ENCODE measurements around the gene SYTL5. TPM values are rescaled to one million over a fixed set of nuclear protein-coding genes. Genes with fewer than 3 reads are reported as not detected.

SYTL5 gene
- total RNA-seq, 1 experiment from 2014 or later = 0.46 TPM

DNA sequence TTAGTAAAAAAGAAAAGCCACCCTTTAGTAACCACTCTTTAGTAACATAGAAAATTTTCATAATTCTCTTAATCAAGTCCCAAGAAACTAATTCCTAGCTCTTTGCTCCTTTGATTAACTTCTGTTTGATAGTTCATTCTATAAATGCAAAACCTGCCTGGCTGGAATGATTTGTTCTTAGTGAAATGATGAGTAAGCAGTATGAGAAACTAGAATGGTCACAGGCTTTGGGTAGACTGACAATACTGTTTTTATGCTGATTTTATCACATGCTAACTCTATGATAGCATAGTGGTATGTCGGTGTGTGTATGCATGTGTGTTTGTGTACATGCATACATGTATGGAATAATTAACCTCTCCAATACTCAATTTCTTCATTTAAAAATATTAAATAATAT, 81.2 kb downstream of the SYTL5 start:
- DNase-seq (ENCODE audit: low read depth) = no peak

DNA sequence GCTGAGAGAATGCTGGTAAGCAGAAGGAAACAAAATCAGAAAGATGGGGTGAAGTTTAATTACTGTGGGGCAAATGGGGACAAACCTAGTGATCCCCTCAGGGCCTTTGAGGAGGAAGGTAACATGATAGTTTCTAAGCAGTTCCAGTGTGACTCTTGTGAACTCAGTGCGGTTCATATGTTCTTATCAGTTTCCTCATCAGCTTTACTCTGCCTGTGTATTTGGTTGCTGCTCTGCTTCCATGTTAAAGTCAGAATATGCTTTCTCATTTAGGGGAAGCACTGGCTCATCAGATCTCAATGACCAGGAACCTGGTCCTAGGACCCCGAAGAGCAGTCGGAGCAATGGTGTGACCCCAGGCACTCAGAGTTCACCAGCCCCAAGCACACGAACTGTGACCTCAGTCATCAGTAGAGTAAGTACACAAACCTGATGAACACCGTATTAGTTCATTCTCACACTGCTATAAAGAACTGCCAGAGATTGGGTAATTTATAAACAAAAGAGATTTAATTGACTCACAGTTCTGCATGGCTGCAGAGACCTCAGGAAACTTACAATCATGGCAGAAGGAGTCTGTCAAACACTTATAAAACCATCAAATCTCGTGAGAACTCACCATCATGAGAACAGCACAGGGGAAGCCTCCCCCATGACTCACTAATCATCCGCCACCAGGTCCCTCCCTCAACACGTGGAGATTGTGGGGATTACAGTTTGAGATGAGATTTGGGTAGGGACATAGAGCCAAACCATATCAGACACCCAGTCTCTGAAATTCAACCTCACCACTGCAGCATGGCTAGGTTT, 83.0 kb downstream of the SYTL5 start:
- DNase-seq (ENCODE audit: low read depth) = no peak

DNA sequence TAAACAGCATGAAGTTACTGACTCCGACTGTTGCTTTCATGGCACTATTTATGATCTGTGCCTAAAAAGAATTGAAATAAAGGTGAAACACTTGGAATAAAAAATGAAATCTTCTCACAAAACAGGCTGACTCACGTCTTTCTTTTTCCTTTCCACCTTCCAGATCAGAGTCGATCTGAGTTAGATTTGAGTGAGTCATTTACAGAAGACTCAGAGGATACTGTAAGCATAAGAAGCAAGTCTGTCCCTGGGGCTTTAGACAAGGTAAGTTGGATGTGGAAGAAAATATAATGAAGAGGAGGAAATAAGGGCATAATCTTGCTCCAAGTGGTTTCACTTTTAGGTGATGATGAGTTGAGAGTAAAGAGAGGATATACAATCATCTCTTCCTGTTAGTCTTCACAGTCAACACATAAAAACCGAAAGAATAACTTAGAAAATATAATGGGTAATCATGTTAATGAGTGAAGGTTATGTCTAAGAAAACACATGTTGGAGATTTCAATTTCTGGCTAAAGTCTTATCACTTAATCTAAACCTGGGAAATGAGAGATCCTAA, 89.7 kb downstream of the SYTL5 start:
- DNase-seq (ENCODE audit: low read depth) = peak; percentile 41

DNA sequence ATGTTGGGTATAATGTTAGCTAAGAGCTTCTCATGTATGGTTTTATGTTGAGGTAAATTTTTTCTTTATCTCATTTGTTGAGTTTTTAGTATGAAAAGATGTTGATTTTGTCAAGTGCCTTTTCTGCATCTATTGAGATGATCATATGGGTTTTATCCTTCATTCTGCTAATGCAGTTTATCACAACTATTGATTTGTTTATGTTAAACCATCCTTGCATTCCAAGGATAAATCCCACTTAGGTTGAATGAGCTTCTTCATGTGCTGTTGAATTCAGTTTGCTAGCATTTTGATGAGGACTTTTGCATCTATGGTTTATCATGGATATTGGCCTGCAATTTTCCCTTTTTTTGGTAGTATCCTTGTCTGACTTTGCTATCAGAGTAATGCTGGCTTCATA, 93.3 kb downstream of the SYTL5 start:
- DNase-seq (ENCODE audit: low read depth) = no peak

DNA sequence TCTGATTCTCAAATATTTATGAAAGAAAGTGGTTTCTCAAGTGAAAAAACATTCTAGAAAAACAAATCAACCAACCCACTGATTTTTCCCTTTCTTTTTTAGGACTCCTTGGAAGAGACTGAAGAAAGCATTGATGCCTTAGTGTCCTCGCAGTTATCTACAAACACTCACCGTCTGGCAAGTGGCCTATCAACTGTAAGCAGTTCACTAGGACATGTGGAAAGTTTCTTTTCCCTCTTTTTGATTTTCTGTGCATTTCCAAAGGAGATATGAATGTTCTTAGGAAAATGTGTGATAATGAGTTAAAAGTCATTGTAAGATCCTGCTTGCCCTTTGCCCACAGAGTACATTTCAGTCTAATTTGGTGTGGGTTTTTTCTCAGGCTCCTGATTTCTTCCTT, 95.9 kb downstream of the SYTL5 start:
- no peak for DNase-seq (ENCODE audit: low read depth)

DNA sequence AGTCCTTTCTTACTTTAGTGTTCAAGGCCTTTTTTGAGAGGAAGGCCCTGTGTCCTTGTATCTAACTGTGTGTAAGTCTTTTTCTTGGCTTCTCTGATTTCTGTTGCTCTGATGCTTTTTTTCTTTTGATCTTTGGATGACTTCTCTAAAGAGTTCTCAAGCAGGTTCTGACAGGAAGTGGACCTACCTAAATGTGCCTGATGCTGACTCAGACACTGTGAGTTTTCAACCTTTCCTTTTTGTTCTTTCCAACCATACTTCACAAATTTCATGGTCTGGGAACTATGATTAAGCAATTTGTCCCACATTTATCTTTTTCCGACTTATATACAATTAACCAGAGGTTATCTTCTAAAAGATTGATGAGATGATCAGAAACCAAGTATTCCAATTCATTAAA, 96.5 kb downstream of the SYTL5 start:
- DNase-seq (ENCODE audit: low read depth) = no peak

DNA sequence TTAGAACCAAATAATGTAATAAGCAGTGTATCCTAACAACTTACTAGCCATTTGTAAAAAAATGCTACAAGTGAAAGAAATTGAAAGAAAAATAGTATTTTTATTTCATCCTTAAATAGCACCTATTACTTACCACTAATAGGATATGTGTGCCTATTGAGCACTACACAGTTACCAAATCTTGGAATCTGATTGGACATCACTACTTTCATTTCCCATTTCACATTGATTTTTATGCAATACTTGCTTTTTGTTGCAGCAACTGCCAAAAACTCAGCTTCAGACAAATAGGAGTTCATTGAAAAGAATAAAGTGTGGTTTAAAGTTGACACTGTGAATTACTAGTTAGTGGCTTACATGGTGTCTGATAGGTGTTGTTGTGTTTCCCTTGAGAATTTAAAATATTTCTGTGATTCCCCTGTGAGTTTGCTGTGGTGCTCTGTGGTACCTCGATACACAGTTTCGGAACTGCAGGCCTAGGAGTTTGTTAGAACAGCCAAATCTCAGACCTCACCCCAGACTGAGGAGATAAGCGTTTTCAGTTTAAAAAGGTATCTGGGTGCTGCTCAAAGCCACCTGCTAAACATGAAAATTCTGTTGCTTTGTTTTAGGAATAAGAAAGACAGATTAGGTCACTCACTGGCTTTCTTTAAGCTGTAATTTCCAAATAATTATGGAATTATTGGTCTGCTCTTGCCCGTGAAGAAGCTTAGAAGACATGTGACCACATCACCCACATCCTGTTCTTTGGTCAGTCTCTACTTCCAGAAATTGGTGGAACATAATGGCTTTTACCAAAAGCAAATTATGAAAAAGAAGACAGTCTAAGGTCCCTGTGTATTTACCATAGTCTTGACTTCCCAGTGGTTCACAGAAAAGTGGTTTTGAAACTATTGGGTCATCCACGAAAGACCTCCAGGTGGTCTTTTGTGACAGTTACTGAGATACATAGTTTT, 97.8 kb downstream of the SYTL5 start:
- DNase-seq (ENCODE audit: low read depth) = no peak

DNA sequence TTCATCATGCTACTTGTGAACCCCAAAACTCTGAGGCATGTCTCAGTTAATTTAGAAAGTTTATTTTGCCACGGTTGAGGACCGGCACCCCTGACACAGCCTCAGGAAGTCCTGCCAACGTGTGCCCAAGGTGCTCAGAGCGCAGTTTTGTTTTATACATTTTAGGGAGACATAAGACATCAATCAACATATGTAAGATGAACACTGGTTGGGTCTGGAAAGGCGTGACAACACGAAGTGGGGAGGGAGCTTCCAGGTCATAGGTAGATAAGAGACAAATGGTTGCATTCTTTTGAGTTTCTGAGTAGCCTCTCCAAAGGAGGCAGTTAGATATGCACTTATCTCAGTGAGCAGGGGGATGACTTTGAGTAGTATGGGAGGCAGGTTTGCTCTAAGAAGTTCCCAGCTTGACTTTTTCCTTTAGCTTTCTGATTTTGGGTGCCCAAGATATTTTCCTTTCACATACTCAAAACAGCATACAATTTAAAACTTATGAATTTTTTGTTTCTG, 98.9 kb downstream of the SYTL5 start:
- DNase-seq (ENCODE audit: low read depth) = no peak

DNA sequence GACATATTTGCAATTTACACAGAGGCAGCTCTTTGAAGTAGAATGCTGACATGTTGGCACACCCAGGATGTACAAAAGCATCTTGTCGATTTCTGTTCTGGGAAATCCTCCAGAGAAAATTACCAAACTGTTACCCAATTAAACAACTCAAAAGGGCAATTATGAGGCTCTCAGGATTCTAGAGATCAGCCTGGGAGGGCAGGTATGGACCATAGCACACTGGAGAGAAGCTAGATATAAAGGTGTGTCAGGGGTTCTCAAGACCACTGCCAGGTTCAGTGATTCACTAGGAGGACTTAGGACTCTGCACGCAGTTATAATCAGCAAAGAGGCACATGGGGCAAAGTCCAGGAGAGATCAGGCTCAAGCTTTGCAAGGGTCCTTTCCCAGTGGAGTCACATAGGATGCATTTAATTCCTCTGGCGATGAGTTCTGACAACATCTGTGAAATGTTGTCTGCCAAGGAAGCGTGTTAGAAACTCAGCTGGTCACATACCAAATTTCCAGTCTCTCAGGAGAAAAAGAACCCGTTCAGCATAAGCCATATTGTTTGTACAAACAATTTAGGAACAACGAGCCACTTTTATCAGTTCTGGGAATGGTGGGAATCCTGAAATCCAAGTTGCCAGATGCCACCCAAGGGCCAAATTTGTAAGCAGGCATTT, 100.8 kb downstream of the SYTL5 start:
- no peak for DNase-seq (ENCODE audit: low read depth)

DNA sequence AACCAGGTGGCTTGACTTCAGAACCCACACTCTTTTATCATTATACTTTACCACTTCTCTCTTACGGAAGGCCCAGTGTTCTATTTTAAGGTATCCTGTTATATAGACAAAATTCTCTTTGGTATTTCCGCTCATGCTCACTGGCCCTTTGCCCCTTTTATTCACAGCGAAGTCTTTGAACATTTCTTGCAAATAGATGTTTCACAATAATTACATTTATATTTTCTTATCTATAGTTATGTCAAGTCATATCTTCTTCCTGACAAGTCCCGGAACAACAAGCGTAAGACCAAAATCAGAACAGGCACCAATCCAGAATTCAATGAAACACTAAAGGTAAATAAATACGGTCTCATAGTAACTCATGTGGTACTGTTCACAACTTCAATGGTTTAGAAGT, 102.0 kb downstream of the SYTL5 start:
- no peak for DNase-seq (ENCODE audit: low read depth)

DNA sequence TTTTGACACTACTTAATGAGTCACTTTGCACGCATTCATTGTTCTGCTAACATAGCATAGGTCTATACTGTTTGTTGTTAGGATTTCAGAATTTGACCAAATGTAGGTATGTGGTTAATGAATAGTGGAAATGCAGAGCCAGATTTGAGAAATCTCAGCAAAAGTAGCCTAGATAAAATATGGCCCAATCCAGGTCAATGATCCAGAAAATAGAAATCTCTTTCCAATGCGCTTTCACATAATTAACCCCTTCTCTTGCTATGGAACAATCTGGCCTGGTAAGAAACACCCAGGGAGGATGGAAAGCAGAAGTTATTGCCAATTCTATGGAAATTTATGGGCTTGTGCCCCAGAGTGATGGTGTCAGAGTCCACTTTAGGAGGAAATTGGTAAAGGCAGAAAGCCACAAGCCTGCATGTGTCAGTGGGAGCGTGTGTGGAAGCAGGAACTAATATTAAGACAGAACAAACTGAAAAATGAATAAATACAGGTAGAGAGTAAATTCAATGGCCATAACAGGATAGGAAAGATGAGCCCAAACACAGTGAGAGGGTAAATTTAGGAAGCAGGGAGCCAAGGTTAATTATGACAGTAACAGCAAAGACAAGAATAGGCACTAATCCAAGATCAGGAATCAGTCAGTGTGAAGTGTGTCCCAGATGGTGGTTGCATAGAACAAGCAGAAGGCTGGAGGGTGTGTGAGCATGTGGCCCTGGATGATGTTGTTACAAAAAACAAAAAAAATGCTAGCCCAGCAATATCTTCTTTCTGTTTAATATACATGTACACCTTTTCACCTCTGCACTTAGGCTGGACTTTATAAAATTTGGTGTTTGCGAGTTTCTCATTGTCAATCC, 102.9 kb downstream of the SYTL5 start:
- DNase-seq (ENCODE audit: low read depth) = no peak

DNA sequence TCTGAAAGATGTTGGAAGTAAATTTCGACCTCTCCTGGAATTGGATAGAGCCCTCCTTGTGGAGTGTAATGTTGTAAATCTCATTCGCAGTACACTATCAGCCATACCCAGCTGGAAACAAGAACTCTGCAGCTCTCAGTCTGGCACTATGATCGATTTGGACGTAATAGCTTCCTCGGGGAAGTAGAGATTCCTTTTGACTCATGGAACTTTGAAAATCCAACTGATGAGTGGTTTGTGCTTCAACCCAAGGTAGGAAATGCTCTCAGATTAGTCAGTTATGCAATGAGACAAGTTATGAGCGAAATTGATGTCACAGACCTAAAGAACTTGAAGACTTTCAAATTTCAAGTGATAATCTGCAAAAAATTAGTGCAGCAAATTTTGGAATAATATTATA, 103.9 kb downstream of the SYTL5 start:
- DNase-seq (ENCODE audit: low read depth) = no peak

DNA sequence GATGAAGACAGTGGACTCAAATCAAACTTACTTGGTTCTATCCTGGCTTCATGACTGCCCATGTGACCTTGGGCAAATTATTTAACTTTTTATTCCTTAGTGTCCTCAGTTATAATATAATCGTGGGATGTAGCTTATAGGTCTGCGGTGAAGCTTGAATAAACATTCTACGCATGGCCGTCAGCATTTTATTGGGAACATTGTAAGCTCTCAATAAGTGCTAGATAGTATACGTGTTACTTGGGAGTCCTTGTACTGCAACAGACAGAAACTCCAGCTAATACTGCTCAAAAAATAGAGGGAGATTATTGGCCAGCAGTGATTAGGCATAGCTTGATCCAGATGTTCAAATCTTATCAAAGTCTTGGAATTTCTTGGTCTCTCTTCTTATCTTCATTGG, 104.8 kb downstream of the SYTL5 start:
- DNase-seq (ENCODE audit: low read depth) = no peak

DNA sequence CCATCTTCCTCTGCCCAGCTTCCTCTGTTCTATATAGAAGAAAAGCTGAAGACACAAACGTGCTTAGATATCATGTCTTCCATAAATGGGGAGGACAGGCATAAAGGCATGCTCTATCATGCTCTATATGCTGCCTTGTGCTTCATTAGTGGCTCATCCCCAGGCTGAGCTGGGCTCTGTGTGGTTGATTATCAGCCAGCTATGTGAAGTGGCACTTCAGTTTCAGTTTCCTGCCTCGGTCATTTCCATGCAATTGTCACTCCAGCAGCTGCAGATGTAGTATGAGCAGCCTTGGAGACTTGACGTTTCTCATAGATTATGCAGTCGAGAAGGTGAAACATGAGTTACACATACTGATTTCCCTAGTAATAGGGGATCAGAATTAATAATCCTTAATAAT, 106.2 kb downstream of the SYTL5 start:
- no peak for DNase-seq (ENCODE audit: low read depth)

DNA sequence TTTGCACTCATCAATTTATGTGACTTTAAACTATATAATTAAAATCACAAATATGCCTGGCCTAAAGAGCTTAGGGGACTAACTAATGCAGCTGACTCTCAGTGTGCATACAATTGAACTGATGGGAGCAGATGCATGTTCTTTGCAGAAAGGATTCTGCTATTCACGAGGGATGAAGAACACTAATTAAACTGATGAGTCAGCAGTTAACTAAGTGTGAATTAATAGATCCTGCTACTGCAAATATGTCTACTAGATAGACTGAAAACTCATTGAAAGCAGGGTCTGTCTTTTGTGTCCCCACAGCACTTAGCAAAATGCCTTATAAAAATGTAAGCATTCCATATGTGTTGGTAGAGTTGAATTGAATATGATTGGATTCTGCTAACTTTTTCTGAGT, 110.4 kb downstream of the SYTL5 start:
- DNase-seq (ENCODE audit: low read depth) = no peak

DNA sequence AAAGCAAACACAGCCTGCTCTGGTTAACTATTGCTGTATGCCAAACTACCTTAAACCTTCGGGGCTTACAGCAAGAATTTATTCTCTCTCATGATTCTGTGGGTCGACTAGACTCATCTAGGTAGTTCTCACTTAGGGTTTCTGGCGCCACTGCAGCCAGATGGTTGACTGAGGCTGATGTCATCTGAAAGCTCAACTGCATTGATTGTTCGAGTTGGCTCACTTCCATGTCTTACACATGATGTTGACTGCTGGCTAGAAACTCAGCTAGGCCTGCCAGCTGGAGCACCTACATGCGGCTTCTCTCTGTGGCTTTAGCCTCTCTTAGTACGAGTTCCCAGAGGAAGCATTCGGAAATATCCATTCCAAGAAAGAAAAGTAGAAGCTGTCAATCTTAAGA, 111.1 kb downstream of the SYTL5 start:
- no peak for DNase-seq (ENCODE audit: low read depth)

DNA sequence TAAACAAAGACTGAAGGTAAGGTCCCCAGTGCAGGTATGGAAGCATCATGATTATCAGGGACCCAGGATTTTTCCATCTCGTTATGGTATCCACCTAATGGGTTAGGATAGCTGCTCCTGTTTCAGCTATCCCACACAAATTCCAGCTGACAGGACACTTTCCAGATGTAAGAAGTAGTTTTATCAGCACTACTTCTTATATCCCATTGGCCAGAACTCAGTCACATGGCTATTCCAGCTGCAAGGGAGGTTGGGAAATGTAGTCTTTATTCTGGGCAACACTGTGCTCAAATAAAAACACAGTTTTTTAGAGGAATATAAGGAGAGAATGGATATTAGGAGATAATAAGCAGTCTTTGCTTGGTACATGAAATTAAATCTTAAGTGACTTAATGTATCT, 117.6 kb downstream of the SYTL5 start:
- DNase-seq (ENCODE audit: low read depth) = no peak

DNA sequence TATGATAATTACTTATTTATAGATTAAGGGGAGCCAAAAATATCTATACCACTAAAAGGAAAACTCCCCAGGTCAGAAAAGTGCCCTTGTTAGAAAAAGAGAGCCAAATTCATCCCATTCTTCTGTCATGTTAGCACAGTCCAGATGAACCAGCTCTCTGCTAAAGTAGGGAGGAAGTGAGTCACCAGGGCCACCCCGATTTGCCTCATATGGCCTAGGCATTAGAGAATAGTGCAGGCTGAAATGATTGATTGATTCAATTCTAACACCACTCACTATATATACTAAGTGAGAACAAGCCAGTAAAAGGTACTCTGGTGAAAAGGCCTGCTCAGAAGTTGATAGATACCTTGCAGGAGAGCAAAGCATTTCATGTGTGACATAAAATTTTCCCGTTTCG, 119.8 kb downstream of the SYTL5 start:
- DNase-seq (ENCODE audit: low read depth) = no peak

DNA sequence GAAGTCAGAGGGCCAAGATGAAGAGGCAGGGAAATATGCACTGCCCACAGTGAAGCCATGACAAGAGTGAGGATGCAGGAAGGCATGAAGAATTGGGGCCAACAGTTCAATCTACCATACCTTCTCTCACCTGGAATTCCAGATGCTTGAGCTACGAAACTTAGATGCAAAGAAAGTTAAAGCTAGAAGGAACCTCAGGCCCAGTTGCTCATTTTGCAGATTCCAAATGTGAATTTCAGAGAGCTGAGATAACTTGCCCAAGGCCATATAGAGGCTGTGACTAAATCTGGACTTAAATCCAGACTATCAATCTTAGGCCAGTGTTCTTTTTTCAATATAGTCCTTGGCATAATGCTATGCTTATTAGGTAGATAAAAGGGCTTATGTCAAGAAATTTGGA, 121.6 kb downstream of the SYTL5 start:
- DNase-seq (ENCODE audit: low read depth) = no peak

DNA sequence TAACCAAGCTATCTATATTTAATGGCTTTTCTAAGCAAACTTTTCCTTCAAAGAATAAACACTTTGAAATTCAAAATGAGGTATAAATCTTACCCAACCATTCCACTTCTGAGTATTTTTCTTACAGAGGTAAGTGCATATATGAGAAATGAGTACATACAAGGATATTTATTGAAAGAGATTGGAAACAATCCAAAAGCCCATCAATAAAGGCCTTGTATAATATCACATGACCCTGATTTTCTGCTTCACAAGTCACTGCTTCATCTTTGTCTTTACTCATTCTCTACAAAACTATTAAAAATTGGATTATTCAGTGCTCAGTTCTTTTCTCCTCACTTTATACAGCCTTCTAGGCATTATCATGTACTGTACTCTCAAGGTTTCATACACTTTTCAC, 123.0 kb downstream of the SYTL5 start:
- DNase-seq (ENCODE audit: low read depth) = no peak

Measured in LHCN-M2 (cell line).